ENCODE data around the gene OCLN.
"Not testable (repeated sequence)": the region's sequence is repeated elsewhere in the genome, so short reads cannot be mapped to it uniquely, and the experiment has no call there.

OCLN gene

GRCh38 chr5:69531406-69531801 is 38.8 kb downstream of the OCLN start:
- DNase-seq: no peak

- DNase-seq: not testable (repeated sequence)
Observed at GRCh38 chr5:69537911-69538310, 45.3 kb downstream of the OCLN start.

- DNase-seq: not testable (repeated sequence)
Observed at GRCh38 chr5:69538735-69539134, 46.1 kb downstream of the OCLN start.

- not testable (repeated sequence) for DNase-seq
Observed at GRCh38 chr5:69541347-69541746, 48.8 kb downstream of the OCLN start.

GRCh38 chr5:69542838-69543618 is 50.4 kb downstream of the OCLN start:
- DNase-seq: not testable (repeated sequence)

- DNase-seq: not testable (repeated sequence)
Observed at GRCh38 chr5:69544602-69545001, 52.0 kb downstream of the OCLN start.

GRCh38 chr5:69559908-69560330 is 67.3 kb downstream of the OCLN start, which contains the start of gene GTF2H2C:
Gene GTF2H2C, plus strand, starts transcription at chr5:69560191. Its CDS starts 4,942 bp downstream, at chr5:69565133.
- not testable (repeated sequence) for DNase-seq

GRCh38 chr5:69560587-69561431 is 68.2 kb downstream of the OCLN start:
- DNase-seq: not testable (repeated sequence)

GRCh38 chr5:69566172-69566571 is 73.6 kb downstream of the OCLN start:
- DNase-seq: not testable (repeated sequence)

- DNase-seq: not testable (repeated sequence)
Observed at GRCh38 chr5:69568072-69568471, 75.5 kb downstream of the OCLN start.

GRCh38 chr5:69583356-69583755 is 90.8 kb downstream of the OCLN start:
- DNase-seq: not testable (repeated sequence)

GRCh38 chr5:69596114-69596840 is 103.7 kb downstream of the OCLN start:
- DNase-seq: not testable (repeated sequence)

GRCh38 chr5:69601947-69602346 is 109.4 kb downstream of the OCLN start:
- DNase-seq: not testable (repeated sequence)

- not testable (repeated sequence) for DNase-seq
Observed at GRCh38 chr5:69606839-69607238, 114.2 kb downstream of the OCLN start.
